Measurements from ENCODE around the gene RSAD2.

RSAD2 gene

GRCh38 chr2:6913415-6914157, 36.0 kb downstream of the RSAD2 start:
- DNase-seq (ENCODE audit: low read depth), result no peak
- no peak overlapping the region for H3K4me3 ChIP-seq (ENCODE audit: low read length)
- no peak for TF ChIP-seq CTCF (IDR thresholded peaks at IDR 0.05; ENCODE audit: insufficient read depth, low read depth, low read length, missing control alignments)

- no peak for TF ChIP-seq CTCF (IDR thresholded peaks at IDR 0.05; ENCODE audit: insufficient read depth, low read depth, low read length, missing control alignments)
- DNase-seq (ENCODE audit: low read depth), result peak; percentile 61
- no peak overlapping the region for H3K4me3 ChIP-seq (ENCODE audit: low read length)
These were observed 37.3 kb downstream of the RSAD2 start for GRCh38 chr2:6914828-6915227.

GRCh38 chr2:6915399-6915798, 37.8 kb downstream of the RSAD2 start:
- H3K4me3 ChIP-seq (ENCODE audit: low read length), result no peak overlapping the region
- TF ChIP-seq CTCF (IDR thresholded peaks at IDR 0.05; ENCODE audit: insufficient read depth, low read depth, low read length, missing control alignments), result no peak
- DNase-seq (ENCODE audit: low read depth), result no peak

- no peak for TF ChIP-seq CTCF (IDR thresholded peaks at IDR 0.05; ENCODE audit: insufficient read depth, low read depth, low read length, missing control alignments)
- H3K4me3 ChIP-seq (ENCODE audit: low read length), result no peak overlapping the region
- DNase-seq (ENCODE audit: low read depth), result no peak
These were observed 38.6 kb downstream of the RSAD2 start for GRCh38 chr2:6916224-6916623.

GRCh38 chr2:6916736-6917070, 39.1 kb downstream of the RSAD2 start:
- TF ChIP-seq CTCF (IDR thresholded peaks at IDR 0.05; ENCODE audit: insufficient read depth, low read depth, low read length, missing control alignments), result no peak
- DNase-seq (ENCODE audit: low read depth), result no peak
- H3K4me3 ChIP-seq (ENCODE audit: low read length), result no peak overlapping the region

DNA sequence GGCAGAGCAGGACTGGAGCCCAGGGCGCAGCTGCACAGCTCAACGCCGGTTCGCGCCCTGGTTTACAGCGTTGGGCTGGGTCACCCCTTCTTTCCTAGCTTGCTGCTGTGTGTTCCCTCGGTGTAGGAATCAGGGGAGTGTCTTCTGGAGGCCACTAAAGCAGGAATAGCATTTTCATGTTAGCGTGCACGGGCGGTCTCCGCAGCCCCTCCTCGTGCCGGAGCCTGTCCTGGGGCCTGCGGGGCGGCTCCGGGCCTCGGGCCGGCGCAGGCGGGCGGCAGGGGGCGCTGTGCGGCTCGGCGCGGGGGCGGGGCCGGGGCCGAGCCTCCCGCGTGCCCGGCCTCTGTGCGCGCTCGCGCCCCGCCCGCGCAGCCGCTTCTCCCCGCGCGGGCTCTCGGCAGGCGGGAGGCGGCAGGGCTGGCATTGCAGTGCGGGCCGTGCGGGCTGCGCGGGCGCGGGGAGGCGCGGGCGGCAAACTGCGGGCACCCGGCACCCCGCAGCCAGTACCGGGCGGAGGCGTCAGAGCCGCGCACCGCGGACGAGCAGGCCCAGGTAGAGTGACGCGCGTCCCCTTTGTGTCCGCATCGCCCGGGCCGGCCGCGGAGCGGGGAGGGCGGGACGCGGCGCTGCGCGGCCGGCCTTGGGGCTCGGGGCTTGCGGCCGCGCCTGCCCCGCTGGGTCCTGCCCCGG, 39.6 kb downstream of the RSAD2 start, which contains the start of gene RNF144A:
TSS of gene RNF144A (plus strand) at position 342 of the 690 bp plus-strand sequence. CDS start 79,515 bp downstream, outside the sequence.
- TF ChIP-seq CTCF (IDR thresholded peaks at IDR 0.05; ENCODE audit: insufficient read depth, low read depth, low read length, missing control alignments), result peak; percentile 3
- no peak within 1 kb of the TSS for H3K4me3 ChIP-seq (ENCODE audit: low read length)
- peak; percentile 44 for DNase-seq (ENCODE audit: low read depth)
